ENCODE measurements around the gene RAB30. TPM values are rescaled to one million over a fixed set of nuclear protein-coding genes. Genes with fewer than 3 reads are reported as not detected.

The RAB30 gene
- total RNA-seq, 2 experiments from 2014 or later: 76.2 to 79.2 TPM

DNA sequence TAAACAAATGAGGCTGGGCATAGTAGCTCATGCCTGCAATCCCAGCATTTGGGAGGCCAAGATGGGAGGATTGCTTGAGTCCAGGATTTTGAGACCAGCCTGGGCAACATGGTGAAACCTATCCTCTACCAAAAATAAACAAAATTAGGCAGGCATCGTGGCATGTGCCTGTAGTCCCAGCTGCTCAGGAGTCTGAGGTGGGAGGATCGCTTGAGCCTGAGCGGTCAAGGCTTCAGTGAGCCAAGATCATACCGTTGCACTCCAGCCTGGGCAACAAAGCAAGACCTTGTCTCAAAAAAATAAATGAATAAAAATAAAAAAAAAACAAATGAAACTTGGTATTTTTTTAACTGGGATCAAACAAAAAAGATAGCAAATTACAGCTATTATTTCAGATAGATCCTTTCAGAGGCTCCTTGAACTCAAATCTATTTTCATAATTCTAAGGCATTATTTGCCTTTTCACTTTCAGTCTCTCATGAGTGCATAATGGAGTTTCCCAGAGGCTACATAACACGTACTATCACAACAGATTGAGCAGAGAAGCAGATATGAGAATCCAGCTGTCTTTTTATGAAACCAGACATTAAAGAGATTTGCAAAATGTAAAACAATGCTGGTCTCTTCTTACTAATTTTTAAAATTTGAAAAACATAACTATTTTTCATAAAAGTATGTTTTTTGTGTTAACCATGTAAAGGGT is 147.0 kb downstream of the RAB30 start:
- POLR2A ChIA-PET: interaction anchor here (1.9 kb wide), 1 partner anchor 23 kb away, joined by 6 read pairs; the partner anchor contains the start of gene DDIAS

More for the DNA sequence above, 147.0 kb downstream of the RAB30 start:
- peaks cover 5% of the 10 kb centered on the region for H3K9me3 Mint-ChIP-seq
- no peaks in the 10 kb centered on the region for H3K27me3 ChIP-seq (ENCODE audit: control insufficient read depth in 1 of 2, insufficient read depth in 2 of 2, low read length in 2 of 2)
- H3K4me3 ChIP-seq (ENCODE audit: low read length): no peak overlapping the region
- peaks cover 45% of the 10 kb centered on the region for H3K4me1 Mint-ChIP-seq (ENCODE audit: low read depth)
- TF ChIP-seq, protein P1, sequence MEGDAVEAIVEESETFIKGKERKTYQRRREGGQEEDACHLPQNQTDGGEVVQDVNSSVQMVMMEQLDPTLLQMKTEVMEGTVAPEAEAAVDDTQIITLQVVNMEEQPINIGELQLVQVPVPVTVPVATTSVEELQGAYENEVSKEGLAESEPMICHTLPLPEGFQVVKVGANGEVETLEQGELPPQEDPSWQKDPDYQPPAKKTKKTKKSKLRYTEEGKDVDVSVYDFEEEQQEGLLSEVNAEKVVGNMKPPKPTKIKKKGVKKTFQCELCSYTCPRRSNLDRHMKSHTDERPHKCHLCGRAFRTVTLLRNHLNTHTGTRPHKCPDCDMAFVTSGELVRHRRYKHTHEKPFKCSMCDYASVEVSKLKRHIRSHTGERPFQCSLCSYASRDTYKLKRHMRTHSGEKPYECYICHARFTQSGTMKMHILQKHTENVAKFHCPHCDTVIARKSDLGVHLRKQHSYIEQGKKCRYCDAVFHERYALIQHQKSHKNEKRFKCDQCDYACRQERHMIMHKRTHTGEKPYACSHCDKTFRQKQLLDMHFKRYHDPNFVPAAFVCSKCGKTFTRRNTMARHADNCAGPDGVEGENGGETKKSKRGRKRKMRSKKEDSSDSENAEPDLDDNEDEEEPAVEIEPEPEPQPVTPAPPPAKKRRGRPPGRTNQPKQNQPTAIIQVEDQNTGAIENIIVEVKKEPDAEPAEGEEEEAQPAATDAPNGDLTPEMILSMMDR (IDR thresholded peaks at IDR 0.05): no peak
- DNase-seq (no peak), ATAC-seq (ENCODE audit: poor library complexity) (no peak)
- CTCF ChIA-PET: interaction anchor here (1.1 kb wide), 1 partner anchor 326 kb away, joined by 3 read pairs; no protein-coding TSS in a partner anchor
- no peak overlapping the region for H3K4me3 Mint-ChIP-seq
- peaks cover 0 to 2% of the 10 kb centered on the region in 2 experiments for H3K9me3 ChIP-seq (ENCODE audit: control insufficient read depth in 1 of 2, insufficient read depth in 1 of 2, low read length in 2 of 2)
- H3K4me1 ChIP-seq (ENCODE audit: insufficient read depth, low read length): peaks cover 3% of the 10 kb centered on the region
- H3K36me3 ChIP-seq (ENCODE audit: insufficient read depth, low read length): no peaks in the 10 kb centered on the region
- H3K27ac ChIP-seq (ENCODE audit: low read depth in 1 of 2, low read length in 2 of 2): no peak overlapping the region
- peaks cover 7% of the 10 kb centered on the region for H3K36me3 Mint-ChIP-seq (ENCODE audit: low read depth)
- intact Hi-C loops (cut with DNase I, micrococcal nuclease): loop anchor here in 1 of 2 experiments (5.0 kb wide), 1 partner anchor 268 kb away; the partner anchor contains the start of gene ANKRD42
- no peaks in the 10 kb centered on the region for H3K27me3 Mint-ChIP-seq
- no peak overlapping the region for H3K27ac Mint-ChIP-seq

Other genes starting within 250 kb of the RAB30 start
- gene PRCP, start 171.5 kb downstream of the RAB30 start, total RNA-seq: 10 to 100 TPM; 13.7 to 16.0 TPM
- under 1 TPM; 0.59 to 0.85 TPM for gene DDIAS, start 170.2 kb downstream of the RAB30 start, total RNA-seq
- gene PCF11, start 85.2 kb upstream of the RAB30 start, total RNA-seq: 100 to 1,000 TPM; 119 to 124 TPM
- gene ANKRD42, start 121.8 kb upstream of the RAB30 start, total RNA-seq: 10 to 100 TPM in 1 of 2 experiments, 1 to 10 TPM in 1; 8.6 to 10.0 TPM
- 10 to 100 TPM; 23.5 to 25.7 TPM for gene CCDC90B, start 214.5 kb upstream of the RAB30 start, total RNA-seq